A673 (cell line): ENCODE data around the gene BBS9. TPM values are rescaled to one million over a fixed set of nuclear protein-coding genes. Genes with fewer than 3 reads are reported as not detected.

ENCODE experiments used
- BruUV-seq: library from RNA; stranded (reverse); fragments of 400-500 nt; replicated peaks from 2 replicates; lab custom pipeline; 2021; lab: Mats Ljungman, UMichigan
- CTCF ChIA-PET: fragments of 300-600 bp; sonication (Branson Sonifier 250); formaldehyde crosslinking; loops from one replicate; lab custom pipeline; 2022; ENCODE audit warnings: antibody characterized with exemption; lab: Charles Lee
- POLR2A ChIA-PET: fragments of 300-600 bp; sonication (Branson Sonifier 250); formaldehyde crosslinking; loops from one replicate; lab custom pipeline; 2022; ENCODE audit warnings: antibody characterized with exemption; ENCODE audit not compliant: low non-redundant PET; lab: Charles Lee
- DNase-seq: peaks from one replicate; pipeline ENCODE4 v3.0.0-alpha.2; 2015; ENCODE audit warnings: low spot score
- H3K27ac ChIP-seq: fragments of 200-600 bp; sonication (generic); 2 replicates; pipeline ENCODE4 v1.5.1; 2016; ENCODE audit warnings: mixed run types, low read depth, mild to moderate bottlenecking, mixed read lengths, antibody characterized with exemption, low read length; ENCODE audit not compliant: poor library complexity, severe bottlenecking
- H3K27me3 ChIP-seq: fragments of 200-600 bp; sonication (generic); replicated peaks from 2 replicates; pipeline ENCODE4 v1.6.1; 2017; ENCODE audit warnings: mixed run types, low read depth, mild to moderate bottlenecking, mixed read lengths, antibody characterized with exemption, low read length; ENCODE audit not compliant: insufficient read depth, poor library complexity
- H3K36me3 ChIP-seq: fragments of 200-600 bp; sonication (generic); 2 replicates; pipeline ENCODE4 v1.6.1; 2016; ENCODE audit warnings: mixed run types, mild to moderate bottlenecking, mixed read lengths, antibody characterized with exemption, low read length; ENCODE audit not compliant: insufficient read depth, poor library complexity, severe bottlenecking
- H3K4me1 ChIP-seq: fragments of 200-600 bp; sonication (generic); 2 replicates; pipeline ENCODE4 v1.6.1; 2017; ENCODE audit warnings: mixed run types, mild to moderate bottlenecking, mixed read lengths, antibody characterized with exemption, low read length; ENCODE audit not compliant: insufficient read depth, poor library complexity, severe bottlenecking
- H3K4me3 ChIP-seq: fragments of 200-600 bp; sonication (generic); 2 replicates; pipeline ENCODE4 v1.5.1; 2016; ENCODE audit warnings: low read depth, mixed run types, mild to moderate bottlenecking, mixed read lengths, low read length; ENCODE audit not compliant: poor library complexity, severe bottlenecking
- H3K9me3 ChIP-seq: fragments of 200-600 bp; sonication (generic); 2 replicates; pipeline ENCODE4 v1.6.1; 2016; ENCODE audit warnings: mixed run types, low read depth, mild to moderate bottlenecking, mixed read lengths, antibody characterized with exemption, low read length; ENCODE audit not compliant: poor library complexity, severe bottlenecking
- CTCF ChIP-seq: fragments of 300-800, 200-600 bp; sonication (generic); conservative IDR thresholded peaks from 2 replicates; pipeline ENCODE4 v1.5.1; 2017; ENCODE audit warnings: low read depth, mild to moderate bottlenecking, antibody characterized with exemption, low read length, moderate library complexity, mixed read lengths
- EZH2 ChIP-seq: fragments of 200-600 bp; sonication (generic); IDR thresholded peaks from 2 replicates; pipeline ENCODE4 v1.6.1; 2017; ENCODE audit warnings: borderline replicate concordance, low read depth, mild to moderate bottlenecking, mixed read lengths, antibody characterized with exemption, low read length; ENCODE audit not compliant: poor library complexity, severe bottlenecking
- intact Hi-C: fragments of 100-400 bp; cut with micrococcal nuclease; formaldehyde crosslinking; loops from one replicate; pipeline ENCODE4 v1.10.0; 2022; ENCODE audit not compliant: unreplicated experiment
- total RNA-seq: library from RNA; stranded (reverse); gene quantifications from 2 replicates; pipeline ENCODE4 v1.2.3, GENCODE V29; 2021

Gene BBS9
- total RNA-seq, 1 experiment from 2014 or later = 9.4 TPM

- POLR2A ChIA-PET = no interaction called here
- CTCF ChIA-PET = no interaction called here
- H3K36me3 ChIP-seq = no peaks in the 10 kb centered on the region
- H3K4me1 ChIP-seq = no peaks in the 10 kb centered on the region
- BruUV-seq = no TSS peak
- DNase-seq = no peak
- no peaks in the 10 kb centered on the region for H3K27me3 ChIP-seq
- intact Hi-C loops = no loop called here
- H3K27ac ChIP-seq = no peak overlapping the region
- TF ChIP-seq EZH2 = no peak
- no peak for TF ChIP-seq CTCF
- H3K9me3 ChIP-seq = no peaks in the 10 kb centered on the region
- no peak overlapping the region for H3K4me3 ChIP-seq
Observed at GRCh38 chr7:33579673-33579960, 450.3 kb downstream of the BBS9 start.

- Histone ChIP-seq H3K27me3 (no peaks in the 10 kb centered on the region), H3K36me3 (no peaks in the 10 kb centered on the region), H3K4me3 (no peak overlapping the region), H3K9me3 (no peaks in the 10 kb centered on the region), H3K4me1 (no peaks in the 10 kb centered on the region), H3K27ac (no peak overlapping the region)
- BruUV-seq = no TSS peak
- no peak for DNase-seq
- ChIA-PET CTCF (no interaction called here), POLR2A (no interaction called here)
- intact Hi-C loops = no loop called here
- TF ChIP-seq CTCF (no peak), EZH2 (no peak)
Observed at GRCh38 chr7:33581236-33581635, 451.9 kb downstream of the BBS9 start.

GRCh38 chr7:33582104-33582503 lies 452.7 kb downstream of the BBS9 start:
- H3K36me3 ChIP-seq = no peaks in the 10 kb centered on the region
- H3K9me3 ChIP-seq = no peaks in the 10 kb centered on the region
- no TSS peak for BruUV-seq
- no peak for TF ChIP-seq CTCF
- no peak for TF ChIP-seq EZH2
- H3K4me1 ChIP-seq = no peaks in the 10 kb centered on the region
- intact Hi-C loops = no loop called here
- CTCF ChIA-PET = no interaction called here
- no peak overlapping the region for H3K27ac ChIP-seq
- no peak overlapping the region for H3K4me3 ChIP-seq
- POLR2A ChIA-PET = no interaction called here
- DNase-seq = no peak
- H3K27me3 ChIP-seq = no peaks in the 10 kb centered on the region
